Vagina (tissue), 2 donors: ENCODE data around the gene ITGA4.

Source experiments
- CTCF ChIP-seq, 3 experiments: fragments of 450-650 bp in 2 of 3; fragments of 200-600 bp in 1 of 3; sonication (generic) in 1 of 3; IDR thresholded peaks; one replicate each; pipeline ENCODE4 v1.5.1; 2017 to 2019; ENCODE audit warnings: antibody characterized with exemption in 3 of 3, mild to moderate bottlenecking in 2 of 3, moderate library complexity in 2 of 3
- POLR2A ChIP-seq, 2 donors: fragments of 450-650 bp; IDR thresholded peaks; one replicate each; pipeline ENCODE4 v1.6.1; 2017; ENCODE audit warnings: antibody characterized with exemption in 2 of 2, mild to moderate bottlenecking in 2 of 2, moderate library complexity in 2 of 2
- POLR2AphosphoS5 ChIP-seq, 2 donors: sonication (generic); formaldehyde crosslinking; IDR thresholded peaks; one replicate each; pipeline ENCODE4 v1.9.0; 2017; ENCODE audit warnings: antibody characterized with exemption in 2 of 2, mild to moderate bottlenecking in 2 of 2, low read depth in 1 of 2; ENCODE audit not compliant: insufficient read depth in 1 of 2

GRCh38 chr2:181457121-181457740 lies at the start of gene ITGA4:
- TF ChIP-seq POLR2A (IDR thresholded peaks at IDR 0.05) (no peak), CTCF (IDR thresholded peaks at IDR 0.05) (peak in 2 of 3 experiments; percentile 25 to 62), POLR2AphosphoS5 (IDR thresholded peaks at IDR 0.05; ENCODE audit: insufficient read depth in 1 of 2, low read depth in 1 of 2) (no peak)
